Prostate gland (tissue), 2 donors: ENCODE data around the gene PLEKHG1.

Experiments used
- POLR2A ChIP-seq: fragments of 450-650 bp; IDR thresholded peaks from one replicate; pipeline ENCODE4 v1.6.1; 2016; ENCODE audit warnings: antibody characterized with exemption, mild to moderate bottlenecking
- TF ChIP-seq, protein P1 (sequence below), 4 experiments: fragments of 200-600 bp in 2 of 4; fragments of 450-650 bp in 2 of 4; sonication (generic) in 2 of 4; IDR thresholded peaks; 1 replicate in 3 of 4; 2 replicates in 1 of 4; pipeline ENCODE4 v1.5.1; 2016 to 2019; ENCODE audit warnings: antibody characterized with exemption in 4 of 4, mild to moderate bottlenecking in 2 of 4, moderate library complexity in 2 of 4

DNA sequence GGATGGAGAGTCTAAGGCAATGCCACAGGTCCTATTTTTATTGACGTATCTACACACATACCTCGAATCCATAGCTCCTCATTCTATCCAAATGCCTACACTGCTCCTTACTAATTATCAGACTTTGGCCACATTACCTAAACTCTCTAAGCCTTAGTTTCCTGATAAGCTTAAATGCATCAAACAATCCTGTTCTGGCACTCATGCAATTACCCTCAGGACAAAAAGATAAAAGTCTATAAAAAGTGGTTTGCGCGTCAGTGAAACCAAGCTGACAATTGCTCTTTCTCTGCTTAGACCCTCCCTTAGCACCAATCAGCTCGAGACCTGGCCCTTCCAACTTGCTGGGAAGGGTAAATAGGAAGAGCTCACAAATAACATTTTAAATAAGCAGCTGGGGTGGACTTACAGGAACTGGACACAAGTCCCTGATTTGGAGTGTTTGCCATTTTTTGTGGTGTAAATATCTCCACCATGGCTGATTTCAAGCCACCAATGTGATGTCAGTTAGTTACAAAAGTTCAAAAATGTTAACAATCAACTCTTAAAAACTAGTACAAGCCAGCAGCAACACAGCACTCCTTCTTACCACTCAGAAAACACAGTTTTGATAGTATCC is 7.2 kb upstream of the PLEKHG1 start:
- no peak for TF ChIP-seq POLR2A
- TF ChIP-seq, protein P1, sequence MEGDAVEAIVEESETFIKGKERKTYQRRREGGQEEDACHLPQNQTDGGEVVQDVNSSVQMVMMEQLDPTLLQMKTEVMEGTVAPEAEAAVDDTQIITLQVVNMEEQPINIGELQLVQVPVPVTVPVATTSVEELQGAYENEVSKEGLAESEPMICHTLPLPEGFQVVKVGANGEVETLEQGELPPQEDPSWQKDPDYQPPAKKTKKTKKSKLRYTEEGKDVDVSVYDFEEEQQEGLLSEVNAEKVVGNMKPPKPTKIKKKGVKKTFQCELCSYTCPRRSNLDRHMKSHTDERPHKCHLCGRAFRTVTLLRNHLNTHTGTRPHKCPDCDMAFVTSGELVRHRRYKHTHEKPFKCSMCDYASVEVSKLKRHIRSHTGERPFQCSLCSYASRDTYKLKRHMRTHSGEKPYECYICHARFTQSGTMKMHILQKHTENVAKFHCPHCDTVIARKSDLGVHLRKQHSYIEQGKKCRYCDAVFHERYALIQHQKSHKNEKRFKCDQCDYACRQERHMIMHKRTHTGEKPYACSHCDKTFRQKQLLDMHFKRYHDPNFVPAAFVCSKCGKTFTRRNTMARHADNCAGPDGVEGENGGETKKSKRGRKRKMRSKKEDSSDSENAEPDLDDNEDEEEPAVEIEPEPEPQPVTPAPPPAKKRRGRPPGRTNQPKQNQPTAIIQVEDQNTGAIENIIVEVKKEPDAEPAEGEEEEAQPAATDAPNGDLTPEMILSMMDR (IDR thresholded peaks at IDR 0.05), result no peak
